NCI-H2227 treated with DMSO at 0.1 percent for 48 hours (cell line): ENCODE results near the gene WDFY4.

ENCODE experiments used
- DNase-seq: peaks from one replicate; lab custom pipeline; 2025; lab: John Stamatoyannopoulos, UW

WDFY4 gene

GRCh38 chr10:48794074-48794473, 109.4 kb downstream of the WDFY4 start:
- no peak for DNase-seq

- no peak for DNase-seq
Measured at GRCh38 chr10:48796713-48797245, 112.1 kb downstream of the WDFY4 start.

- DNase-seq: no peak
Measured at GRCh38 chr10:48797830-48798229, 113.2 kb downstream of the WDFY4 start.

- DNase-seq: no peak
Measured at GRCh38 chr10:48798481-48799254, 114.0 kb downstream of the WDFY4 start.

- DNase-seq: no peak
Measured at GRCh38 chr10:48799341-48800006, 114.8 kb downstream of the WDFY4 start.

- no peak for DNase-seq
Measured at GRCh38 chr10:48800007-48800675, 115.5 kb downstream of the WDFY4 start.

- DNase-seq: no peak
Measured at GRCh38 chr10:48801001-48801421, 116.3 kb downstream of the WDFY4 start.

GRCh38 chr10:48802611-48803071, 118.0 kb downstream of the WDFY4 start:
- no peak for DNase-seq

GRCh38 chr10:48803801-48804584, 119.3 kb downstream of the WDFY4 start:
- DNase-seq: no peak

GRCh38 chr10:48804740-48805182, 120.1 kb downstream of the WDFY4 start:
- DNase-seq: no peak

- DNase-seq: no peak
Measured at GRCh38 chr10:48805411-48805810, 120.7 kb downstream of the WDFY4 start.

GRCh38 chr10:48805848-48806247, 121.2 kb downstream of the WDFY4 start:
- DNase-seq: no peak

- DNase-seq: no peak
Measured at GRCh38 chr10:48806342-48806741, 121.7 kb downstream of the WDFY4 start.

- no peak for DNase-seq
Measured at GRCh38 chr10:48807791-48808470, 123.3 kb downstream of the WDFY4 start.

- DNase-seq: no peak
Measured at GRCh38 chr10:48809261-48809660, 124.6 kb downstream of the WDFY4 start.

- DNase-seq: no peak
Measured at GRCh38 chr10:48811461-48811860, 126.8 kb downstream of the WDFY4 start.

- no peak for DNase-seq
Measured at GRCh38 chr10:48811917-48812316, 127.2 kb downstream of the WDFY4 start.

- no peak for DNase-seq
Measured at GRCh38 chr10:48813291-48813690, 128.6 kb downstream of the WDFY4 start.

- no peak for DNase-seq
Measured at GRCh38 chr10:48813825-48814224, 129.2 kb downstream of the WDFY4 start.

- DNase-seq: no peak
Measured at GRCh38 chr10:48814933-48815332, 130.3 kb downstream of the WDFY4 start.

GRCh38 chr10:48817141-48817540, 132.5 kb downstream of the WDFY4 start:
- DNase-seq: no peak
